Mesendoderm (in vitro differentiated cells): ENCODE measurements around the gene SLC27A3.

ENCODE experiments used
- DNase-seq: peaks from one replicate; pipeline ENCODE4 v3.0.0; 2013
- H2AK5ac ChIP-seq: 2 replicates; pipeline ENCODE4 v1.6.1; 2013; ENCODE audit warnings: low read length, inconsistent platforms
- H2BK120ac ChIP-seq: 2 replicates; pipeline ENCODE4 v1.6.1; 2013; ENCODE audit warnings: low read depth, mild to moderate bottlenecking, low read length, moderate library complexity, mixed read lengths
- H2BK15ac ChIP-seq: replicated peaks from 2 replicates; pipeline ENCODE4 v1.6.1; 2013; ENCODE audit warnings: low read depth, mild to moderate bottlenecking, moderate library complexity
- H2BK5ac ChIP-seq: 2 replicates; pipeline ENCODE4 v1.6.1; 2013; ENCODE audit warnings: low read length, inconsistent platforms
- H3K18ac ChIP-seq: 2 replicates; pipeline ENCODE4 v1.6.1; 2013; ENCODE audit warnings: mild to moderate bottlenecking, low read length, mixed read lengths
- H3K23ac ChIP-seq: one replicate; pipeline ENCODE4 v1.6.1; 2013; ENCODE audit warnings: low read length
- H3K27ac ChIP-seq: 2 replicates; pipeline ENCODE4 v1.5.1; 2013; ENCODE audit warnings: low read depth, mild to moderate bottlenecking, inconsistent platforms, low read length, moderate library complexity
- H3K27me3 ChIP-seq: 2 replicates; pipeline ENCODE4 v1.6.1; 2013; ENCODE audit warnings: low read length, control low read depth, mild to moderate bottlenecking, inconsistent platforms; ENCODE audit not compliant: insufficient read depth, poor library complexity
- H3K36me3 ChIP-seq: 2 replicates; pipeline ENCODE4 v1.6.1; 2013; ENCODE audit warnings: low read length, inconsistent platforms; ENCODE audit not compliant: control insufficient read depth, insufficient read depth
- H3K4ac ChIP-seq: one replicate; pipeline ENCODE4 v1.6.1; 2013; ENCODE audit warnings: low read depth, mild to moderate bottlenecking, low read length, moderate library complexity
- H3K4me1 ChIP-seq: 2 replicates; pipeline ENCODE4 v1.6.1; 2013; ENCODE audit warnings: low read depth, low read length, inconsistent platforms; ENCODE audit not compliant: control insufficient read depth
- H3K4me2 ChIP-seq: 2 replicates; pipeline ENCODE4 v1.6.1; 2013; ENCODE audit warnings: low read length
- H3K4me3 ChIP-seq: 2 replicates; pipeline ENCODE4 v1.5.1; 2013; ENCODE audit warnings: mild to moderate bottlenecking, low read length
- H3K56ac ChIP-seq: one replicate; pipeline ENCODE4 v1.6.1; 2013; ENCODE audit warnings: low read length
- H3K79me1 ChIP-seq: 2 replicates; pipeline ENCODE4 v1.6.1; 2013; ENCODE audit warnings: low read length, inconsistent platforms
- H3K79me2 ChIP-seq: 2 replicates; pipeline ENCODE4 v1.6.1; 2013; ENCODE audit warnings: mild to moderate bottlenecking, low read length; ENCODE audit not compliant: control insufficient read depth, insufficient read depth
- H3K9ac ChIP-seq: 2 replicates; pipeline ENCODE4 v1.6.1; 2013; ENCODE audit warnings: low read length, inconsistent platforms
- H4K5ac ChIP-seq: one replicate; pipeline ENCODE4 v1.6.1; 2013; ENCODE audit warnings: low read length
- H4K8ac ChIP-seq: one replicate; pipeline ENCODE4 v1.6.1; 2013; ENCODE audit warnings: low read depth, mild to moderate bottlenecking, control low read depth, low read length, moderate library complexity
- WGBS: extraction: QIAGEN DNeasy Blood & Tissue Kit; methylation state at CpG from one replicate; pipeline ENCODE4 v1.1.7; 2013; ENCODE audit warnings: low lambda C conversion rate, missing lambda C conversion rate; ENCODE audit not compliant: insufficient coverage; ENCODE audit errors: extremely low coverage; 5-methylcytosine and 5-hydroxymethylcytosine counted together

The SLC27A3 gene

GRCh38 chr1:153793261-153793972 is 18.2 kb downstream of the SLC27A3 start:
- no CpG with 5 or more reads among the region's 9 CpGs for WGBS
- H3K9ac ChIP-seq: no peak overlapping the region
- no peak overlapping the region for H2BK15ac ChIP-seq
- no peak overlapping the region for H4K8ac ChIP-seq
- no peak overlapping the region for H3K4ac ChIP-seq
- H3K79me1 ChIP-seq: no peaks in the 10 kb centered on the region
- H3K27ac ChIP-seq: no peak overlapping the region
- H2BK120ac ChIP-seq: no peak overlapping the region
- DNase-seq: no peak
- H3K18ac ChIP-seq: no peak overlapping the region
- H3K36me3 ChIP-seq: no peaks in the 10 kb centered on the region
- H3K4me1 ChIP-seq: no peaks in the 10 kb centered on the region
- no peak overlapping the region for H3K4me2 ChIP-seq
- no peak overlapping the region for H3K56ac ChIP-seq
- H3K23ac ChIP-seq: no peak overlapping the region
- H3K4me3 ChIP-seq: no peak overlapping the region
- H4K5ac ChIP-seq: no peak overlapping the region
- no peak overlapping the region for H2BK5ac ChIP-seq
- no peaks in the 10 kb centered on the region for H3K79me2 ChIP-seq
- no peak overlapping the region for H2AK5ac ChIP-seq
- H3K27me3 ChIP-seq: no peaks in the 10 kb centered on the region

GRCh38 chr1:153793973-153794615 is 18.9 kb downstream of the SLC27A3 start:
- Histone ChIP-seq H4K8ac (no peak overlapping the region), H3K4me3 (no peak overlapping the region), H3K4me1 (no peaks in the 10 kb centered on the region), H3K56ac (peak overlapping the region; percentile 53), H4K5ac (no peak overlapping the region), H3K36me3 (no peaks in the 10 kb centered on the region), H3K79me2 (no peaks in the 10 kb centered on the region), H3K4me2 (no peak overlapping the region), H3K27ac (no peak overlapping the region), H2BK120ac (no peak overlapping the region), H2BK5ac (no peak overlapping the region), H2AK5ac (no peak overlapping the region), H3K27me3 (no peaks in the 10 kb centered on the region), H3K9ac (no peak overlapping the region), H3K4ac (no peak overlapping the region), H3K18ac (no peak overlapping the region), H3K79me1 (no peaks in the 10 kb centered on the region), H3K23ac (no peak overlapping the region), H2BK15ac (no peak overlapping the region)
- WGBS: no CpG with 5 or more reads among the region's 12 CpGs
- no peak for DNase-seq

GRCh38 chr1:153794624-153795329 is 19.6 kb downstream of the SLC27A3 start:
- H3K4me2 ChIP-seq: no peak overlapping the region
- H2BK15ac ChIP-seq: no peak overlapping the region
- no peak overlapping the region for H2AK5ac ChIP-seq
- H3K79me2 ChIP-seq: no peaks in the 10 kb centered on the region
- no CpG with 5 or more reads among the region's 14 CpGs for WGBS
- no peak overlapping the region for H3K9ac ChIP-seq
- no peak overlapping the region for H2BK5ac ChIP-seq
- H4K5ac ChIP-seq: no peak overlapping the region
- no peak for DNase-seq
- no peak overlapping the region for H4K8ac ChIP-seq
- no peaks in the 10 kb centered on the region for H3K4me1 ChIP-seq
- peak overlapping the region; percentile 53 for H3K56ac ChIP-seq
- H3K18ac ChIP-seq: no peak overlapping the region
- H3K27ac ChIP-seq: no peak overlapping the region
- H3K4me3 ChIP-seq: no peak overlapping the region
- H3K4ac ChIP-seq: no peak overlapping the region
- no peak overlapping the region for H3K23ac ChIP-seq
- no peaks in the 10 kb centered on the region for H3K79me1 ChIP-seq
- no peaks in the 10 kb centered on the region for H3K27me3 ChIP-seq
- H2BK120ac ChIP-seq: no peak overlapping the region
- H3K36me3 ChIP-seq: no peaks in the 10 kb centered on the region

GRCh38 chr1:153795330-153795837 is 20.2 kb downstream of the SLC27A3 start:
- Histone ChIP-seq H3K4ac (no peak overlapping the region), H2BK120ac (no peak overlapping the region), H3K4me3 (no peak overlapping the region), H2BK15ac (no peak overlapping the region), H4K5ac (no peak overlapping the region), H2BK5ac (no peak overlapping the region), H3K36me3 (no peaks in the 10 kb centered on the region), H3K23ac (no peak overlapping the region), H3K79me2 (no peaks in the 10 kb centered on the region), H2AK5ac (no peak overlapping the region), H4K8ac (no peak overlapping the region), H3K27me3 (no peaks in the 10 kb centered on the region), H3K18ac (no peak overlapping the region), H3K4me1 (no peaks in the 10 kb centered on the region), H3K56ac (no peak overlapping the region), H3K27ac (no peak overlapping the region), H3K79me1 (no peaks in the 10 kb centered on the region), H3K9ac (no peak overlapping the region), H3K4me2 (no peak overlapping the region)
- DNase-seq: no peak
- WGBS: no CpG with 5 or more reads among the region's 18 CpGs

- H3K36me3 ChIP-seq: no peaks in the 10 kb centered on the region
- H3K79me2 ChIP-seq: no peaks in the 10 kb centered on the region
- H3K4me3 ChIP-seq: no peak overlapping the region
- no peak overlapping the region for H4K8ac ChIP-seq
- H4K5ac ChIP-seq: no peak overlapping the region
- no peak overlapping the region for H3K23ac ChIP-seq
- no CpG with 5 or more reads among the region's 9 CpGs for WGBS
- no peaks in the 10 kb centered on the region for H3K4me1 ChIP-seq
- no peaks in the 10 kb centered on the region for H3K79me1 ChIP-seq
- no peak overlapping the region for H3K18ac ChIP-seq
- no peak overlapping the region for H2AK5ac ChIP-seq
- H2BK120ac ChIP-seq: no peak overlapping the region
- H3K27ac ChIP-seq: no peak overlapping the region
- H3K9ac ChIP-seq: no peak overlapping the region
- H2BK15ac ChIP-seq: no peak overlapping the region
- no peak for DNase-seq
- H3K4me2 ChIP-seq: no peak overlapping the region
- no peak overlapping the region for H3K56ac ChIP-seq
- no peak overlapping the region for H2BK5ac ChIP-seq
- no peaks in the 10 kb centered on the region for H3K27me3 ChIP-seq
- no peak overlapping the region for H3K4ac ChIP-seq
These were observed 21.0 kb downstream of the SLC27A3 start for GRCh38 chr1:153795934-153796785.
